GM13977 (cell line): ENCODE measurements around the gene UBE2O.

ENCODE experiments used
- DNase-seq: peaks from one replicate; pipeline ENCODE4 v3.0.0; 2012; ENCODE audit warnings: low spot score
- in situ Hi-C: fragments of 300-500 bp; cut with MboI; formaldehyde crosslinking; loops from one replicate; pipeline ENCODE4 v1.12.0; 2022; ENCODE audit warnings: low sequenced_read_pairs, low pct_unique_long_range_greater_than_20kb, mixed read lengths, inconsistent platforms; ENCODE audit not compliant: unreplicated experiment
- TF ChIP-seq, protein P1 (sequence below): IDR thresholded peaks from 2 replicates; pipeline ENCODE4 v1.5.1; 2012; ENCODE audit warnings: mild to moderate bottlenecking, control low read depth; ENCODE audit not compliant: insufficient read depth; ENCODE audit errors: extremely low read depth, missing control alignments

The UBE2O gene

DNA sequence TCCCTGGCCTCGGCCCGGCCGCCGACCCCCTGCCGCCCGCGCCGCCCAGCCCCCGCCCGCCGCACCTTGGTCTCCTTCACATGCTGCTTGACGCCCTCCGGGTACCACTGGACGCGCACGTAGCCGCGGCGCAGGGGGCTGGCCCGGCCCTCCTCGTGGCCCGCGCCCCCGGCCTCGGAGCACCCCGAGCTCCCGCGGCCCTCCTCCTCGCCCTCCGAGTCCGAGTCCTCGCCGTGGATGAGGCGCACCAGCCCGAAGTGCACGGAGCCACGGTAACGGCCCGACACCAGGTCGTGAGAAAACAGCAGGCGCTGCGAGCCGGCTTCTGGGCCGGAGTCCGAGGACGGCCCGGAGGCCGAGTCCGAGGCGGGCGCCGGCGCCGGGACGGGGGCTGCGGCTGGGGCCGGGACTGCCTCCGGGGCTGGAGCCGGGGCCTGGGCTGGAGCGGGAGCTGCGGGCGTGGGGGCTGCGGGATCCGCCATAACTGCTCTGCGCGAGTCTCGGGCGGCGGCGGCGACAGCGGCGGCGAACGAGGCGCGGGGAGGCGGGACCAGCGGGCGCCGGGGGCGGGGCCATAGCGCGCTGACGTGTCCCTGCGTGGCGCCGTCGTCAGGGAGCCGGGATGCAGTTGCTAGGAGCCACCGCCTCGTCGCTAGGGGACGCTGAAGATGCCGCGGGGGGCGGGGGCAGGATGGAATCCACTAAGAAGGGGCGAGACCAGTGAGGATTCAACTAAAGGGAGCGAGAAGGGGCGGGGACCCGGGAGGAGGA, at the start of gene UBE2O:
Gene UBE2O (minus strand): TSS at position 493 of the 771 bp plus-strand sequence. CDS start 11 bp downstream, at position 482.
- in situ Hi-C loops, result no loop called here
- DNase-seq, result peak; percentile 98
- TF ChIP-seq, protein P1, sequence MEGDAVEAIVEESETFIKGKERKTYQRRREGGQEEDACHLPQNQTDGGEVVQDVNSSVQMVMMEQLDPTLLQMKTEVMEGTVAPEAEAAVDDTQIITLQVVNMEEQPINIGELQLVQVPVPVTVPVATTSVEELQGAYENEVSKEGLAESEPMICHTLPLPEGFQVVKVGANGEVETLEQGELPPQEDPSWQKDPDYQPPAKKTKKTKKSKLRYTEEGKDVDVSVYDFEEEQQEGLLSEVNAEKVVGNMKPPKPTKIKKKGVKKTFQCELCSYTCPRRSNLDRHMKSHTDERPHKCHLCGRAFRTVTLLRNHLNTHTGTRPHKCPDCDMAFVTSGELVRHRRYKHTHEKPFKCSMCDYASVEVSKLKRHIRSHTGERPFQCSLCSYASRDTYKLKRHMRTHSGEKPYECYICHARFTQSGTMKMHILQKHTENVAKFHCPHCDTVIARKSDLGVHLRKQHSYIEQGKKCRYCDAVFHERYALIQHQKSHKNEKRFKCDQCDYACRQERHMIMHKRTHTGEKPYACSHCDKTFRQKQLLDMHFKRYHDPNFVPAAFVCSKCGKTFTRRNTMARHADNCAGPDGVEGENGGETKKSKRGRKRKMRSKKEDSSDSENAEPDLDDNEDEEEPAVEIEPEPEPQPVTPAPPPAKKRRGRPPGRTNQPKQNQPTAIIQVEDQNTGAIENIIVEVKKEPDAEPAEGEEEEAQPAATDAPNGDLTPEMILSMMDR, result peak; percentile 59

DNA sequence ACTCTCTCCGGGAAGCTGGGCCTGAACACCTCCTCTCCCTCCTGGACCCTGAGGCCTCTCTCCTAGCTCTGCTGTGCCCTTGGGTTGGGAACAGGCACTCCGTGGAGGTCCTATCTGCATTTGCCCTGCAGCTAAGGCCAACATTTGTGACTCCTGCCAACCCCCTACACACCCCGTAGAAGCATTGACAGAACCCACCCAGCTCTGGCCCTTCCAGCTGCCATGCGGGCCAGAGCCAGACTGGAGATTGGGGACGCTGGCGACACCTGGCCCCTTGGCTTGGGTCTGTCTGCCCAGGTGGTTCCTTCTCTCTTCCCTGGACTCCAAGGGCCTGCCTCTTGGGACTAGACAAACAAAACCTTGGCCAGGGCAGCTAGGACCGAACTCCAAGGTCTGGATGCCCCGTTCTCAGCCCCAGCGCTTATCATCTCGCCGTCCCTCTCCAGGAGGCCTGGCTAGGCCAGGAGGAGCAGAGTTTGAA, 48.9 kb upstream of the UBE2O start:
- in situ Hi-C loops, result no loop called here
- TF ChIP-seq, protein P1, result no peak
- DNase-seq, result no peak

DNA sequence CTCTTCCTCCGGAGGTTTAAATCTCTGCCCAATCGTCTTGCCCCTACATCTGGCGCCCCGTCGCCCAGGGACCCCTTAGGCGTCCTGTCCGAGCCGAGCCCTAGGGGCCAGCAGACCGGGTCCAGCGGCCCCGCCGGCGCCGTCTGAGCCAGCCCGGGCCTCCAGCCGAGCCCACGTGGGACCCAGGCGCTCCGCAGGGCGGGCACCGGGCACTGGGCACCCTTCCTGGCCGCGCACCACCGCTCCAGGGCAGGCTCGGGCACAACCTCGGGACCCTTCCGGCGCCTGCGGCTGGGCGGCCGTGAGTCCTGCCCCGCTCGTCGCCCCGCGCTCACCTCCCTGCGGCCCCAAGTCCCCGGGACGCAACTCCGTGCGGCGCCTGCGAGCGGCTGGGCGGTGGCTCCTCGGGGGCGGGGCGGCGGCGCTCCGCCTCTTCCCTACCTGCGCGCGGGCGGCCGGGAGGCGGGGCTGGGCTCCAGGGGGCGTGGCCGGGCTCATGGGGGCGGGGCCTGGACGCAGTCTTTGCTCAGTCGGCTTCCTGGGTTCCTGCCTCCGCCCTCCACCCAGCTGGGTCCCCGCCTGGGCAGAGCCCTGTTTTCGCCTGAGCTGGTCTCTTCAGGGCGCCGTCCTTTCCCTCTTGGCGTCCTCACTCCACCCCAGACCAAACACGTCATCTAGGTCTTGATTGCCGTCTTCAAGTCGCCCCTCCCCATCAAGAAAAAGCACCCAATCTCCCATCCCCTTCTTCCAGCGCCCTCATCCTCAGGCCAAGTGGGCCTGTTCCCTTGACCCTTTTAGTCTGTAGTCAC, 48.3 kb upstream of the UBE2O start, which contains the start of gene RHBDF2:
Gene RHBDF2 (minus strand): TSS at position 406 of the 809 bp plus-strand sequence. CDS start 19,899 bp downstream, outside the sequence.
- DNase-seq, result peak; percentile 98
- TF ChIP-seq, protein P1, result no peak
- in situ Hi-C loops, result no loop called here

DNA sequence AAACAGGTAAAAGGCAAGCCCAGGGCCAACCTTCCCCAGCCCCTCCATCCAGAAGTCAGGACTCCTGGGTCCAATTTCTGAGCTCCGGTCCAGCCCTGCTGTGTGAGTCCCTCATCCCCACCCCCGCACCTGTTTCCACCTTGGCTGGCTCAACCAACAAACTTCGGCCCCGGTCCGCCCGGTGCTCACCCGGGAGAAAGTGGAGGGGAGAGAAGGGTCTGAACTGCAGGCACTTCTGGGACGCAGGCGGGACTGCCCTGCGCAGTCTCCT, 47.7 kb upstream of the UBE2O start:
- TF ChIP-seq, protein P1, result no peak
- DNase-seq, result no peak
- in situ Hi-C loops, result no loop called here

DNA sequence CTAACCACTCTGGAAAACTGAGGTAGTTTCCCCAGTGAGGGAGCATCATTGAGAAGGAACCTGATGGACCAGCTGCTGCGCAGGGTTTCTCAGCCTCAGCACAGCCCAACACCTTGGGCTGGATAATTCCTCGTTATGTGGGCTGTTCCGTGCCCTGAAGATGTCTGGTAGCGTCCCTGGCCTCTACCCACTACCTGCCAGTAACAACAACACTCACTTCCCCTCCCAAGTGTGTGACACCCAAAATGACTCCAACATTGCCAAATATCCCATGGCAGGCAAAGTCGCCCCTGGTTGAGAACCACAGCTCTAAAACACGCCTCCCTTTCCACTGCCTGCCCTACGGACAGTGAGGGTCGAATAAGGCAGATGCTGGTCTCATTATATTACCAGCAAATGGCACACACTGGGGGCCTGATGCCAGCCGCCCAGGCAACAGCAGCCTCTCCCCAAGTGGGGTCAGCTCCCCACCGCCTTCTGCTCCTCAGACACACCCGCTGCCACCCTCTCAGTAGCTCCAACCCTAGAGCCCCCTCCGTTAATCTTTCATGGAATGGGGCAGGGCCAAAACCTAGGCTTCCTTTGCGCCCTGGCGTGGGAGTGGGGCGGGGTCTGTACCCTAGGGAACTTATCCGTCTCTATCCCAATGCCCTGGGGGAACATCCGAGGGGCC, 47.3 kb upstream of the UBE2O start:
- in situ Hi-C loops, result no loop called here

DNA sequence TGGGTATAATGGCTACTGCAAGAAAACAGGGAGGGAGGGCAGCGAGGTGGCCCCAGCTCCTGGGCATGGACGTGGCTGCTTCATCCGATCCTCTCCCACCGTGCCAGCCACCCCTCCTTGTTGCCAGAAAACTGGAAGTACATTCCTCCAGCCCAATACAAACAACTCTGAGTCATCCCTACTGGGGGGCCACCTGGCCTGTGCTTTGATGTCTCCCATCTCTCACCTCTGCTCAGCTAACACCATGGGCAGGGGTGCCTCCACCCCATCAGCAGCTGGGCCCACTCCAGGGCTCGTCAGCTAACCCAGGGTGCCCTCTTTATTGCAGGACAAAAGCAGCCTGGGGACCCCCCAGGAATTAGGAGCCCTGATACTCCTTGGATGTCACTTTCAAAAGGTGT, 46.3 kb upstream of the UBE2O start:
- TF ChIP-seq, protein P1, result no peak
- in situ Hi-C loops, result no loop called here
- DNase-seq, result no peak

More for the DNA sequence above, 47.3 kb upstream of the UBE2O start:
- DNase-seq, result no peak
- TF ChIP-seq, protein P1, result no peak
